ENCODE measurements around the gene ZNF775. TPM values are rescaled to one million over a fixed set of nuclear protein-coding genes. Genes with fewer than 3 reads are reported as not detected.

ZNF775 gene
- total RNA-seq, 1 donor from 2014 or later: 16.5 TPM

GRCh38 chr7:150428671-150429451 lies 49.7 kb downstream of the ZNF775 start:
- H3K27ac Mint-ChIP-seq (ENCODE audit: unreplicated experiment): peak overlapping the region; percentile 62
- H3K36me3 Mint-ChIP-seq (ENCODE audit: low read depth): no peaks in the 10 kb centered on the region
- no peak for DNase-seq (ENCODE audit: low read depth, low spot score)
- TF ChIP-seq CTCF (conservative IDR thresholded peaks at IDR 0.05): no peak
- no peaks in the 10 kb centered on the region for H3K27me3 Mint-ChIP-seq (ENCODE audit: low read depth)
- no peak overlapping the region for H3K4me3 Mint-ChIP-seq
- H3K4me1 Mint-ChIP-seq: peaks cover 14% of the 10 kb centered on the region
- H3K9me3 Mint-ChIP-seq: peaks cover 7% of the 10 kb centered on the region

- TF ChIP-seq CTCF (conservative IDR thresholded peaks at IDR 0.05): no peak
- Mint-ChIP-seq H3K27ac (ENCODE audit: unreplicated experiment) (no peak overlapping the region), H3K27me3 (ENCODE audit: low read depth) (no peaks in the 10 kb centered on the region), H3K9me3 (peaks cover 7% of the 10 kb centered on the region), H3K4me3 (no peak overlapping the region), H3K36me3 (ENCODE audit: low read depth) (no peaks in the 10 kb centered on the region), H3K4me1 (peaks cover 14% of the 10 kb centered on the region)
- DNase-seq (ENCODE audit: low read depth, low spot score): no peak
Measured at GRCh38 chr7:150429699-150430098, 50.6 kb downstream of the ZNF775 start.

GRCh38 chr7:150430465-150431085 lies 51.4 kb downstream of the ZNF775 start:
- Mint-ChIP-seq H3K27ac (ENCODE audit: unreplicated experiment) (no peak overlapping the region), H3K27me3 (ENCODE audit: low read depth) (no peaks in the 10 kb centered on the region), H3K36me3 (ENCODE audit: low read depth) (no peaks in the 10 kb centered on the region), H3K9me3 (peaks cover 5% of the 10 kb centered on the region), H3K4me3 (no peak overlapping the region), H3K4me1 (peaks cover 14% of the 10 kb centered on the region)
- no peak for DNase-seq (ENCODE audit: low read depth, low spot score)
- TF ChIP-seq CTCF (conservative IDR thresholded peaks at IDR 0.05): no peak

GRCh38 chr7:150431839-150432658 lies 52.9 kb downstream of the ZNF775 start:
- Mint-ChIP-seq H3K27ac (ENCODE audit: unreplicated experiment) (no peak overlapping the region), H3K9me3 (peaks cover 5% of the 10 kb centered on the region), H3K27me3 (ENCODE audit: low read depth) (no peaks in the 10 kb centered on the region), H3K4me3 (no peak overlapping the region), H3K4me1 (peaks cover 14% of the 10 kb centered on the region), H3K36me3 (ENCODE audit: low read depth) (no peaks in the 10 kb centered on the region)
- TF ChIP-seq CTCF (conservative IDR thresholded peaks at IDR 0.05): no peak
- no peak for DNase-seq (ENCODE audit: low read depth, low spot score)
